HFFc6 (cell line): ENCODE measurements around the gene APOBEC3F. TPM values are rescaled to one million over a fixed set of nuclear protein-coding genes. Genes with fewer than 3 reads are reported as not detected.
"Not testable (repeated sequence)": the region's sequence is repeated elsewhere in the genome, so short reads cannot be mapped to it uniquely, and the experiment has no call there.

ENCODE experiments used
- DNase-seq: peaks from one replicate; pipeline ENCODE4 v3.0.0-alpha.2; 2018
- H3K27ac Mint-ChIP-seq: 2 replicates; pipeline ENCODE4 v1.8.0; 2020; ENCODE audit warnings: mild to moderate bottlenecking, mixed read lengths
- H3K27me3 Mint-ChIP-seq: 2 replicates; pipeline ENCODE4 v1.8.0; 2021; ENCODE audit warnings: mild to moderate bottlenecking, moderate library complexity, mixed read lengths; ENCODE audit not compliant: insufficient read depth
- H3K36me3 Mint-ChIP-seq: 2 replicates; pipeline ENCODE4 v1.8.0; 2021; ENCODE audit warnings: low read depth, mixed read lengths
- H3K4me1 Mint-ChIP-seq: 2 replicates; pipeline ENCODE4 v1.8.0; 2020; ENCODE audit warnings: low read depth, mixed read lengths
- H3K4me3 Mint-ChIP-seq: 2 replicates; pipeline ENCODE4 v1.8.0; 2020; ENCODE audit warnings: mild to moderate bottlenecking, moderate library complexity, mixed read lengths
- H3K9me3 Mint-ChIP-seq: 2 replicates; pipeline ENCODE4 v1.8.0; 2020; ENCODE audit warnings: mild to moderate bottlenecking, mixed read lengths
- CTCF ChIP-seq: fragments of 200-600 bp; sonication (generic); IDR thresholded peaks from 2 replicates; pipeline ENCODE4 v1.5.0; 2021; ENCODE audit warnings: antibody characterized with exemption, mild to moderate bottlenecking
- total RNA-seq, 6 experiments: library from RNA; stranded (reverse); fragmentation: NEBNext Ultra II Directional; extraction: Animal tissue kit (Norgen Biotek cat#: 25700); gene quantifications; 2 replicates in 1 of 6; 3 replicates in 5 of 6; pipeline ENCODE4 v1.2.3, GENCODE V29; 2021

Gene APOBEC3F
- total RNA-seq, 6 experiments from 2014 or later: 6.5 to 12.1 (median 9.0) TPM

GRCh38 chr22:39017596-39018365 lies 22.9 kb upstream of the APOBEC3F start:
- TF ChIP-seq CTCF: no peak
- Mint-ChIP-seq H3K36me3 (peaks cover 8% of the 10 kb centered on the region; the same call in 1 of the 2 replicates), H3K27me3 (peaks cover 2% of the 10 kb centered on the region; the same call in 1 of the 2 replicates), H3K9me3 (no peaks in the 10 kb centered on the region), H3K4me1 (peaks cover 34% of the 10 kb centered on the region), H3K27ac (no peak overlapping the region), H3K4me3 (no peak overlapping the region)
- DNase-seq: no peak

GRCh38 chr22:39020021-39020651 lies 20.5 kb upstream of the APOBEC3F start:
- Mint-ChIP-seq H3K27ac (peak overlapping the region; percentile 79), H3K4me1 (peaks cover 21% of the 10 kb centered on the region), H3K4me3 (peak overlapping the region; percentile 83)
- H3K36me3 Mint-ChIP-seq, H3K27me3 Mint-ChIP-seq, DNase-seq, H3K9me3 Mint-ChIP-seq: not testable (repeated sequence)

GRCh38 chr22:39021552-39022250 lies 19.0 kb upstream of the APOBEC3F start:
- Mint-ChIP-seq H3K9me3 (no peaks in the 10 kb centered on the region), H3K36me3 (peaks cover 8% of the 10 kb centered on the region; the same call in 1 of the 2 replicates), H3K27ac (peak overlapping the region; percentile 87), H3K4me3 (peak overlapping the region; percentile 83), H3K4me1 (peaks cover 18% of the 10 kb centered on the region), H3K27me3 (peaks cover 6% of the 10 kb centered on the region)
- TF ChIP-seq CTCF: no peak
- DNase-seq: no peak

- Mint-ChIP-seq H3K9me3 (no peaks in the 10 kb centered on the region), H3K4me3 (no peak overlapping the region), H3K27ac (no peak overlapping the region), H3K27me3 (peaks cover 10% of the 10 kb centered on the region), H3K4me1 (peaks cover 18% of the 10 kb centered on the region), H3K36me3 (no peaks in the 10 kb centered on the region)
- no peak for DNase-seq
- no peak for TF ChIP-seq CTCF
Measured at GRCh38 chr22:39024519-39025308, 15.9 kb upstream of the APOBEC3F start.

- H3K4me1 Mint-ChIP-seq: peaks cover 5% of the 10 kb centered on the region
- no peak for TF ChIP-seq CTCF
- no peak overlapping the region for H3K4me3 Mint-ChIP-seq
- DNase-seq: no peak
- H3K27ac Mint-ChIP-seq: no peak overlapping the region
- peaks cover 10% of the 10 kb centered on the region for H3K27me3 Mint-ChIP-seq
- no peaks in the 10 kb centered on the region for H3K9me3 Mint-ChIP-seq
- H3K36me3 Mint-ChIP-seq: no peaks in the 10 kb centered on the region
Measured at GRCh38 chr22:39026509-39027150, 14.0 kb upstream of the APOBEC3F start.
